Fibroblast of pulmonary artery (primary cell): ENCODE measurements around the gene ABHD15.
A peak's percentile ranks its signal among the peaks of the same experiment; 100 is the strongest.

Experiments
- DNase-seq: peaks from one replicate; pipeline ENCODE4 v3.0.0-alpha.2; 2010; ENCODE audit warnings: low read depth
- H3K4me3 ChIP-seq: replicated peaks from 2 replicates; pipeline ENCODE4 v1.5.1; 2011; ENCODE audit warnings: low read depth, mild to moderate bottlenecking, control low read depth, low read length, moderate library complexity
- CTCF ChIP-seq: IDR thresholded peaks from 2 replicates; pipeline ENCODE4 v1.5.1; 2011; ENCODE audit warnings: mild to moderate bottlenecking, control low read depth, low read length, inconsistent platforms; ENCODE audit errors: missing control alignments

ABHD15 gene

GRCh38 chr17:29546085-29546484 lies 20.8 kb downstream of the ABHD15 start:
- TF ChIP-seq CTCF, result no peak
- no peak overlapping the region for H3K4me3 ChIP-seq
- peak; percentile 39 for DNase-seq

DNA sequence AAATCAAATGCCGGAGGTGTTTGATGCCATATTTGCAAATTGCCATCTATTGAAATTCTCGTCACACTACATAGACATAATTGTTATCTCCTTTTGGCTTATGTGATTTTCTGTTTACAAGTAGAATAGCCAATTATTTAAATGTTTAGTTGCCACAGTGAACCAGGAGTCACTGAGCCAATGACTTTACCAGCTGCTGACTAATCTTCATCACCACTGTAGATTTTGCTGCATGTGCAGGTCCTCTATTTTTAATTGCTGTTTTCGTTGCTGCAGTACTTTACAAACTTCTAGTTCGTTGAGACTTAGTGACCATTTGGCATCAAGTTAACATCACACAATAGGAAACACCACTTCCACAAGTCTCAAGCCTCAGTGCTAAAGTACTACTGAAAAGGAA lies 22.8 kb downstream of the ABHD15 start:
- H3K4me3 ChIP-seq, result no peak overlapping the region
- TF ChIP-seq CTCF, result no peak
- DNase-seq, result no peak

DNA sequence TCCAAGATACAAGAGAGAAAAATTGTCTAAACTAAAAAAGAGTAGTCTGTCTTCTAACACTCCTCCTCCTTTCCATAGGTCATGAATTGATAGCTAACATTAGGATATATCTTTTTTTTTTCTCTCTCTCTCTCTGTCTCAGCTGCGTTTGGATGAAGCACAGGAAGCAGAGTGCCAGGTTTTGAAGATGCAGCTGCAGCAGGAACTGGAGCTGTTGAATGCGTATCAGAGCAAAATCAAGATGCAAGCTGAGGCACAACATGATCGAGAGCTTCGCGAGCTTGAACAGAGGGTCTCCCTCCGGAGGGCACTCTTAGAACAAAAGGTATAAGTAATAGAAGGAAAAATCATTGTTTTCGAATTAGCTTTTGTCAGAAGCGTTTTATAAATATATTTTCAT lies 32.9 kb downstream of the ABHD15 start:
- no peak for TF ChIP-seq CTCF

GRCh38 chr17:29526322-29526721 lies 40.5 kb downstream of the ABHD15 start:
- no peak overlapping the region for H3K4me3 ChIP-seq
- peak; percentile 10 for DNase-seq
- TF ChIP-seq CTCF, result no peak

More for the DNA sequence above, 32.9 kb downstream of the ABHD15 start:
- DNase-seq, result no peak
- no peak overlapping the region for H3K4me3 ChIP-seq

DNA sequence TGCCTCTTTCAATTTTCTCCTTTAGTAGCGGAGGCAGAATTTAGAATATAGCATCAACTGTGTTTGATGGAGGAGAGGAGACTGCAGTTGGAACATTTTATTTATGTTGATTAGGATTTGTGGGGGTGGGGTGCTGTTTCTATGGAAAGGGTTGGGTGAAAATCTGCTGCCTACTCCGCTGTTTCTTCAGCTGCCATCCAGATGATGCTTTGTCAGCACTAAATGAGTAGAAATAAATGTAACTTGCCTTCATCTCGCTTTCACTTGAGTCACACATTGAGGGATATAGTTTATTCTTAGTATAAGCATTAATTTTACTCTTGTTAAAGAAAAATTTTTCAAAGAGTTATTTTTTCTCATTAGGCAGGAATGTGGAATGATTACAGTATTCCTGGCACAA lies 42.1 kb downstream of the ABHD15 start:
- no peak for DNase-seq
- no peak for TF ChIP-seq CTCF
- no peak overlapping the region for H3K4me3 ChIP-seq

GRCh38 chr17:29518359-29518758 lies 48.5 kb downstream of the ABHD15 start:
- DNase-seq, result no peak
- no peak for TF ChIP-seq CTCF
- no peak overlapping the region for H3K4me3 ChIP-seq

DNA sequence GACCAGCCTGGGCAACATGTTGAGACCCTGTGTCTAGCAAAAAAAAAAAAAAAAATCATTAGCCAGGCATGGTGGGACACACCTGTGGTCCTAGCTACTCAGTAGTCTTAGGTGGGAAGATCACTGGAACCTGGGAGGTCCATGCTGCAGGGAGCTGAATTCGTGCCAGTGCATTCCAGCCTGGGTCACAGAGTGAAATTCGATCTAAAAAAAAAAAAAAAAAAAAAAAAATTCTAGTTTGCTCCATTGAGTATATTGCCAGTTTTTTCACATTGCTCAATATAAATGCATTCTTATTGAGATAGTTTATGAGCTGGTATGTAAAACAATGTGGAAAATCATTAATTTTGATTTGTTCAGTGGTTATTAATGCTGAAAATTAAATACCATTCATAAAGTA lies 52.0 kb downstream of the ABHD15 start:
- TF ChIP-seq CTCF, result no peak
- DNase-seq, result peak; percentile 26
- no peak overlapping the region for H3K4me3 ChIP-seq
